HG03066 (cell line): Measurements from ENCODE around the gene CD99L2.
"Not testable (repeated sequence)": the region's sequence is repeated elsewhere in the genome, so short reads cannot be mapped to it uniquely, and the experiment has no call there.

ENCODE experiments used
- ATAC-seq: cut with Tn5 transposase; IDR thresholded peaks from one replicate; pipeline ENCODE4 v1.9.1; 2021; ENCODE audit warnings: low read depth; ENCODE audit not compliant: unreplicated experiment

Gene CD99L2

GRCh38 chrX:150857453-150857852 lies 41.0 kb downstream of the CD99L2 start:
- ATAC-seq, result no peak

- no peak for ATAC-seq
Observed at GRCh38 chrX:150856785-150857184, 41.7 kb downstream of the CD99L2 start.

- ATAC-seq, result no peak
Observed at GRCh38 chrX:150856101-150856500, 42.4 kb downstream of the CD99L2 start.

GRCh38 chrX:150854856-150855255 lies 43.6 kb downstream of the CD99L2 start:
- no peak for ATAC-seq

GRCh38 chrX:150849996-150850720 lies 48.3 kb downstream of the CD99L2 start:
- ATAC-seq, result no peak

- ATAC-seq, result peak; percentile 73
Observed at GRCh38 chrX:150849486-150849885, 49.0 kb downstream of the CD99L2 start.

GRCh38 chrX:150848914-150849365 lies 49.5 kb downstream of the CD99L2 start:
- ATAC-seq, result no peak

- no peak for ATAC-seq
Observed at GRCh38 chrX:150847088-150847487, 51.4 kb downstream of the CD99L2 start.

GRCh38 chrX:150846130-150846529 lies 52.3 kb downstream of the CD99L2 start:
- ATAC-seq, result no peak

GRCh38 chrX:150845091-150845490 lies 53.4 kb downstream of the CD99L2 start:
- ATAC-seq, result no peak

- ATAC-seq, result no peak
Observed at GRCh38 chrX:150844016-150844415, 54.5 kb downstream of the CD99L2 start.

GRCh38 chrX:150842198-150842685 lies 56.2 kb downstream of the CD99L2 start:
- no peak for ATAC-seq

GRCh38 chrX:150841456-150842197 lies 56.8 kb downstream of the CD99L2 start:
- no peak for ATAC-seq

- ATAC-seq, result no peak
Observed at GRCh38 chrX:150837845-150838244, 60.6 kb downstream of the CD99L2 start.

- ATAC-seq, result no peak
Observed at GRCh38 chrX:150834695-150835094, 63.8 kb downstream of the CD99L2 start.

- no peak for ATAC-seq
Observed at GRCh38 chrX:150833454-150834056, 64.9 kb downstream of the CD99L2 start.

- ATAC-seq, result no peak
Observed at GRCh38 chrX:150831863-150832262, 66.6 kb downstream of the CD99L2 start.

GRCh38 chrX:150828785-150829184 lies 69.7 kb downstream of the CD99L2 start:
- ATAC-seq, result no peak

GRCh38 chrX:150824352-150824751 lies 74.1 kb downstream of the CD99L2 start:
- not testable (repeated sequence) for ATAC-seq

GRCh38 chrX:150823826-150824225 lies 74.6 kb downstream of the CD99L2 start:
- ATAC-seq, result not testable (repeated sequence)

- ATAC-seq, result no peak
Observed at GRCh38 chrX:150821971-150822370, 76.5 kb downstream of the CD99L2 start.
